ENCODE results near the gene SRMS. TPM values are rescaled to one million over a fixed set of nuclear protein-coding genes. Genes with fewer than 3 reads are reported as not detected.

The SRMS gene
- total and polyA plus RNA-seq, 2 of the 13 experiments (the other 11 are each of a cell fraction or from before 2014, with no cell fraction given): not detected

DNA sequence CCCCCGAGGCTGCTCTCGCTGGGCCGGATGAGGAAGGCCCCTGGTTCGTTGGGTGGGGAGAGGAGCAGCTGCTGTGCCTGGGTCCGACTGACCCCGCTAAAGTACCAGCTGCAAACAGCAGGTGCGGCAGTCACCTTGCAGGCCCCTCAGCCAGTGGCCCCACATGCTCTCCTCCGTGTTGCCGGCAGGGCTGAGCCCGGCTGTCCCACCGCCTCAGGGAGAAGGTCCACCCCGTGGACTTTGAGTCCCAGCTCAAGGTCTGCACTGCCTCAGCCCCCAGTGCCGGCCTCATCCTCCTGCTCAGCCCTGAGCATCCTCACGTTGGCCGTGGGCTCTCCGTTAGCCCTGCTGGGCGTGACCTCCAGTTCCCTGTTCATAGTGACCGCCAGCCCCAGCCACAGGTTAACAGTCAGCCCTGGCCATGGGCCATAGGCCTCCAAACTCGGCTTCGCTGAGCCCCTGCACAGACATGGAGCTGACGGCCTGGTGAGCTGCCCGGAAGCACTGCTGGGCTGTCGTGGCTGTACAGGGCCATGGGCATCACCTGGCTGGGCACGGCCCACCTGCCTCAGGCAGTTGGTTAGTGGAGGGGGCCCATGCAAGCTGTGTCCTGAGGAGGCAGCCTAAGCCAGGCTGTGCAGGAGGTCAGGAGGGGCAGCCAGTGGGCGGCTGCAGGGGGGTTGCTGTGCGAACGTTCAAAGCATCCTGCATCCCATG is 3.1 kb downstream of the SRMS start (continued):
- TF ChIP-seq ZBTB7A (CRISPR knock-in tag; IDR thresholded peaks at IDR 0.05) (peak; percentile 86), REPIN1 (CRISPR knock-in tag; IDR thresholded peaks at IDR 0.05; ENCODE audit: borderline replicate concordance, low read depth) (no peak), DMAP1 (CRISPR knock-in tag; IDR thresholded peaks at IDR 0.05) (no peak), KDM6A (CRISPR knock-in tag; IDR thresholded peaks at IDR 0.05; ENCODE audit: low read depth) (peak; percentile 51; the same call in 1 of the 2 replicates)
- TF ChIP-seq, protein P1, sequence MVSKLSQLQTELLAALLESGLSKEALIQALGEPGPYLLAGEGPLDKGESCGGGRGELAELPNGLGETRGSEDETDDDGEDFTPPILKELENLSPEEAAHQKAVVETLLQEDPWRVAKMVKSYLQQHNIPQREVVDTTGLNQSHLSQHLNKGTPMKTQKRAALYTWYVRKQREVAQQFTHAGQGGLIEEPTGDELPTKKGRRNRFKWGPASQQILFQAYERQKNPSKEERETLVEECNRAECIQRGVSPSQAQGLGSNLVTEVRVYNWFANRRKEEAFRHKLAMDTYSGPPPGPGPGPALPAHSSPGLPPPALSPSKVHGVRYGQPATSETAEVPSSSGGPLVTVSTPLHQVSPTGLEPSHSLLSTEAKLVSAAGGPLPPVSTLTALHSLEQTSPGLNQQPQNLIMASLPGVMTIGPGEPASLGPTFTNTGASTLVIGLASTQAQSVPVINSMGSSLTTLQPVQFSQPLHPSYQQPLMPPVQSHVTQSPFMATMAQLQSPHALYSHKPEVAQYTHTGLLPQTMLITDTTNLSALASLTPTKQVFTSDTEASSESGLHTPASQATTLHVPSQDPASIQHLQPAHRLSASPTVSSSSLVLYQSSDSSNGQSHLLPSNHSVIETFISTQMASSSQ (IDR thresholded peaks at IDR 0.05; ENCODE audit: low read depth): no peak
- TF ChIP-seq, protein P1 (CRISPR knock-in tag; IDR thresholded peaks at IDR 0.05; ENCODE audit: borderline replicate concordance): 0 out of 2 replicates have a peak, but pooled peaks have one; percentile 26
- TF ChIP-seq, protein P2, sequence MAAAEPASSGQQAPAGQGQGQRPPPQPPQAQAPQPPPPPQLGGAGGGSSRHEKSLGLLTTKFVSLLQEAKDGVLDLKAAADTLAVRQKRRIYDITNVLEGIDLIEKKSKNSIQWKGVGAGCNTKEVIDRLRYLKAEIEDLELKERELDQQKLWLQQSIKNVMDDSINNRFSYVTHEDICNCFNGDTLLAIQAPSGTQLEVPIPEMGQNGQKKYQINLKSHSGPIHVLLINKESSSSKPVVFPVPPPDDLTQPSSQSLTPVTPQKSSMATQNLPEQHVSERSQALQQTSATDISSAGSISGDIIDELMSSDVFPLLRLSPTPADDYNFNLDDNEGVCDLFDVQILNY (CRISPR knock-in tag; conservative IDR thresholded peaks at IDR 0.05): no peak; the same call in 1 of the 2 replicates
- TF ChIP-seq, protein P3, sequence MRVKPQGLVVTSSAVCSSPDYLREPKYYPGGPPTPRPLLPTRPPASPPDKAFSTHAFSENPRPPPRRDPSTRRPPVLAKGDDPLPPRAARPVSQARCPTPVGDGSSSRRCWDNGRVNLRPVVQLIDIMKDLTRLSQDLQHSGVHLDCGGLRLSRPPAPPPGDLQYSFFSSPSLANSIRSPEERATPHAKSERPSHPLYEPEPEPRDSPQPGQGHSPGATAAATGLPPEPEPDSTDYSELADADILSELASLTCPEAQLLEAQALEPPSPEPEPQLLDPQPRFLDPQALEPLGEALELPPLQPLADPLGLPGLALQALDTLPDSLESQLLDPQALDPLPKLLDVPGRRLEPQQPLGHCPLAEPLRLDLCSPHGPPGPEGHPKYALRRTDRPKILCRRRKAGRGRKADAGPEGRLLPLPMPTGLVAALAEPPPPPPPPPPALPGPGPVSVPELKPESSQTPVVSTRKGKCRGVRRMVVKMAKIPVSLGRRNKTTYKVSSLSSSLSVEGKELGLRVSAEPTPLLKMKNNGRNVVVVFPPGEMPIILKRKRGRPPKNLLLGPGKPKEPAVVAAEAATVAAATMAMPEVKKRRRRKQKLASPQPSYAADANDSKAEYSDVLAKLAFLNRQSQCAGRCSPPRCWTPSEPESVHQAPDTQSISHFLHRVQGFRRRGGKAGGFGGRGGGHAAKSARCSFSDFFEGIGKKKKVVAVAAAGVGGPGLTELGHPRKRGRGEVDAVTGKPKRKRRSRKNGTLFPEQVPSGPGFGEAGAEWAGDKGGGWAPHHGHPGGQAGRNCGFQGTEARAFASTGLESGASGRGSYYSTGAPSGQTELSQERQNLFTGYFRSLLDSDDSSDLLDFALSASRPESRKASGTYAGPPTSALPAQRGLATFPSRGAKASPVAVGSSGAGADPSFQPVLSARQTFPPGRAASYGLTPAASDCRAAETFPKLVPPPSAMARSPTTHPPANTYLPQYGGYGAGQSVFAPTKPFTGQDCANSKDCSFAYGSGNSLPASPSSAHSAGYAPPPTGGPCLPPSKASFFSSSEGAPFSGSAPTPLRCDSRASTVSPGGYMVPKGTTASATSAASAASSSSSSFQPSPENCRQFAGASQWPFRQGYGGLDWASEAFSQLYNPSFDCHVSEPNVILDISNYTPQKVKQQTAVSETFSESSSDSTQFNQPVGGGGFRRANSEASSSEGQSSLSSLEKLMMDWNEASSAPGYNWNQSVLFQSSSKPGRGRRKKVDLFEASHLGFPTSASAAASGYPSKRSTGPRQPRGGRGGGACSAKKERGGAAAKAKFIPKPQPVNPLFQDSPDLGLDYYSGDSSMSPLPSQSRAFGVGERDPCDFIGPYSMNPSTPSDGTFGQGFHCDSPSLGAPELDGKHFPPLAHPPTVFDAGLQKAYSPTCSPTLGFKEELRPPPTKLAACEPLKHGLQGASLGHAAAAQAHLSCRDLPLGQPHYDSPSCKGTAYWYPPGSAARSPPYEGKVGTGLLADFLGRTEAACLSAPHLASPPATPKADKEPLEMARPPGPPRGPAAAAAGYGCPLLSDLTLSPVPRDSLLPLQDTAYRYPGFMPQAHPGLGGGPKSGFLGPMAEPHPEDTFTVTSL (CRISPR knock-in tag; IDR thresholded peaks at IDR 0.05; ENCODE audit: borderline replicate concordance): no peak
- TF ChIP-seq, protein P4, sequence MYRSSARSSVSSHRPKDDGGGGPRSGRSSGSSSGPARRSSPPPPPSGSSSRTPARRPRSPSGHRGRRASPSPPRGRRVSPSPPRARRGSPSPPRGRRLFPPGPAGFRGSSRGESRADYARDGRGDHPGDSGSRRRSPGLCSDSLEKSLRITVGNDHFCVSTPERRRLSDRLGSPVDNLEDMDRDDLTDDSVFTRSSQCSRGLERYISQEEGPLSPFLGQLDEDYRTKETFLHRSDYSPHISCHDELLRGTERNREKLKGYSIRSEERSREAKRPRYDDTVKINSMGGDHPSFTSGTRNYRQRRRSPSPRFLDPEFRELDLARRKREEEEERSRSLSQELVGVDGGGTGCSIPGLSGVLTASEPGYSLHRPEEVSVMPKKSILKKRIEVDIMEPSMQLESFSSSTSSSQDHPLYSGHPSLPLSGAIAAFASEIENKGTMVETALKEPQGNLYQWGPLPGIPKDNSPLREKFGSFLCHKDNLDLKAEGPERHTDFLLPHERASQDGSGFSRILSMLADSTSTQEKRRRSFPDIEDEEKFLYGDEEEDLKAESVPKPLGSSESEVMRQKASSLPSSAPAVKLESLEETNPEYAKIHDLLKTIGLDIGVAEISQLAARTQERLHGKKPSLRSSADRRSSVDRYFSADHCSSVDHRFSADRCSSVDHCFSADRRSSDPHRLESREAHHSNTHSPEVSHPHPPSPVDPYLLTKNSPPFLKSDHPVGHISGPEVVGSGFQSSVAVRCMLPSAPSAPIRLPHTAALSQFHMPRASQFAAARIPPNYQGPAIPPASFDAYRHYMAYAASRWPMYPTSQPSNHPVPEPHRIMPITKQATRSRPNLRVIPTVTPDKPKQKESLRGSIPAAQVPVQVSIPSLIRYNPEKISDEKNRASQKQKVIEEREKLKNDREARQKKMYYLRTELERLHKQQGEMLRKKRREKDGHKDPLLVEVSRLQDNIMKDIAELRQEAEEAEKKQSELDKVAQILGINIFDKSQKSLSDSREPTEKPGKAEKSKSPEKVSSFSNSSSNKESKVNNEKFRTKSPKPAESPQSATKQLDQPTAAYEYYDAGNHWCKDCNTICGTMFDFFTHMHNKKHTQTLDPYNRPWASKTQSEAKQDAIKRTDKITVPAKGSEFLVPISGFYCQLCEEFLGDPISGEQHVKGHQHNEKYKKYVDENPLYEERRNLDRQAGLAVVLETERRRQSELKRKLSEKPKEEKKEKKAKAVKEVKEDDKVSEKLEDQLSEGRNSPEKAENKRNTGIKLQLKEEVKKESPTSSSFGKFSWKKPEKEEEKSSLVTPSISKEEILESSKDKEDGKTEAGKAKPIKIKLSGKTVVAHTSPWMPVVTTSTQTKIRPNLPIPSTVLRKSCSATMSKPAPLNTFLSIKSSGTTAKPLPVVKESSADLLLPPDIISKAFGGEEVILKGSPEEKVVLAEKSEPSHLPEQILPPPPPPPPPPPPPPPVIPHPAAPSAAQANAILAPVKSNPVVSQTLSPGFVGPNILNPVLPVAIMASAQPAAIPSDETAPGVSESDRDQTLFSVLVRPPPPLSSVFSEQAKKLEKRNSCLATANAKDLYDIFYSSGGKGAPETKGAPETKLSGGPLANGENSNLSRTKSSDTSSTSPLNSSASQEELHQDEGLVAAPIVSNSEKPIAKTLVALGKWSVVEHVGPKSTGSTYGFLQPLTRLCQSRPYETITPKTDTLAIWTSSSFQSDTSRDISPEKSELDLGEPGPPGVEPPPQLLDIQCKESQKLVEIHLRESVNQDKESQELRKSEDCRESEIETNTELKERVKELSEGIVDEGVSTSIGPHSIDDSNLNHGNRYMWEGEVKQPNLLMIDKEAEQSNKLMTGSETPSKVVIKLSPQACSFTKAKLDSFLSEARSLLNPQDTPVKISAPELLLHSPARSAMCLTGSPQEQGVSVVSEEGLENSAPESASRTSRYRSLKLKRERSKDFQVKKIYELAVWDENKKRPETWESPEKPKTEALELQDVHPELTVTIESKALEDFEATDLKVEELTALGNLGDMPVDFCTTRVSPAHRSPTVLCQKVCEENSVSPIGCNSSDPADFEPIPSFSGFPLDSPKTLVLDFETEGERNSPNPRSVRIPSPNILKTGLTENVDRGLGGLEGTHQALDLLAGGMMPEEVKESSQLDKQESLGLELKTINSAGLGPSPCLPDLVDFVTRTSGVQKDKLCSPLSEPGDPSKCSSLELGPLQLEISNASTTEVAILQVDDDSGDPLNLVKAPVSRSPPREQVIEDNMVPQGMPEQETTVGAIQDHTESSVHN (CRISPR knock-in tag; IDR thresholded peaks at IDR 0.05): no peak
